ENCODE results near the gene NGLY1.

The NGLY1 gene

DNA sequence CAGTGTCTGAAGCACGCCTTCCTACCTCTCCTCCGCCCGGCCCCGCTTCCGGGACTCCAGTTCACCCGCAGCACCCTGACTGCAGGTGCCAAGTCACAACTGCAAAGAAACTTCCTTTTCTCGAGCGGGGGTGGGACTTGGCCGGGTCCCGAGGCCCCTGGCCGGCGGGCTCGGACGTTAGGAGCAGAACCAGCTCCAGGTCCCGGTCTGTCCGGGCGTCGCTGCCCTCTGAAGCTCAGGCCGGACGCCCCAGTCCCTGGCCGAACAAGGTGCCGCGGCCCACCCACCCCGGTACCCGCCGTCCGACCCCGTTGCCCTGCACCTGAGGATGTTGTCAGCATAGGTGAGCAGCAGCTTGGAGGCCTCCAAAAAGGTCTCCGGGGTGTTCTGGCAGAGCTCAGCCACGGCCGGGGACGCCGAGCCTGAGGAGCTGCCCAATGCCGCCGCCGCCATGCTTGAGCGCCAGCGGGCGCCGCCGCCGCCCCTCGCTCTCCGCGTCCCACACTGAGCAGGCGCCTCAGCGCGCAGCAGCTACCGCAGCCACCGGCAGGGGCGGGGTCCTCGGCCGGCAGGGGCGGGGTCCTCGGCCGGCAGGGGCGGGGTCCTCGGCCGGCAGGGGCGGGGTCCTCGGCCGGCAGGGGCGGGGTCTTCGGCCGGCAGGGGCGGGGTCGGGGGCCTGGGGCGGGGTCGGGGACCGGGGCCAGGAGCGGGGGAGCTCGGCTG lies at the start of gene NGLY1:
Gene NGLY1, minus strand, starts transcription at position 506 of the 723 bp plus-strand sequence. Its CDS starts 53 bp downstream, at position 453.
- DNase-seq: peak; percentile 71

- peak; percentile 81 for DNase-seq
Observed at GRCh38 chr3:25831578-25831977, 48.3 kb upstream of the NGLY1 start.

GRCh38 chr3:25830373-25831280 lies 47.4 kb upstream of the NGLY1 start:
- DNase-seq: no peak

GRCh38 chr3:25826510-25826909 lies 43.3 kb upstream of the NGLY1 start:
- DNase-seq: no peak

- no peak for DNase-seq
Observed at GRCh38 chr3:25823314-25823713, 40.1 kb upstream of the NGLY1 start.

DNA sequence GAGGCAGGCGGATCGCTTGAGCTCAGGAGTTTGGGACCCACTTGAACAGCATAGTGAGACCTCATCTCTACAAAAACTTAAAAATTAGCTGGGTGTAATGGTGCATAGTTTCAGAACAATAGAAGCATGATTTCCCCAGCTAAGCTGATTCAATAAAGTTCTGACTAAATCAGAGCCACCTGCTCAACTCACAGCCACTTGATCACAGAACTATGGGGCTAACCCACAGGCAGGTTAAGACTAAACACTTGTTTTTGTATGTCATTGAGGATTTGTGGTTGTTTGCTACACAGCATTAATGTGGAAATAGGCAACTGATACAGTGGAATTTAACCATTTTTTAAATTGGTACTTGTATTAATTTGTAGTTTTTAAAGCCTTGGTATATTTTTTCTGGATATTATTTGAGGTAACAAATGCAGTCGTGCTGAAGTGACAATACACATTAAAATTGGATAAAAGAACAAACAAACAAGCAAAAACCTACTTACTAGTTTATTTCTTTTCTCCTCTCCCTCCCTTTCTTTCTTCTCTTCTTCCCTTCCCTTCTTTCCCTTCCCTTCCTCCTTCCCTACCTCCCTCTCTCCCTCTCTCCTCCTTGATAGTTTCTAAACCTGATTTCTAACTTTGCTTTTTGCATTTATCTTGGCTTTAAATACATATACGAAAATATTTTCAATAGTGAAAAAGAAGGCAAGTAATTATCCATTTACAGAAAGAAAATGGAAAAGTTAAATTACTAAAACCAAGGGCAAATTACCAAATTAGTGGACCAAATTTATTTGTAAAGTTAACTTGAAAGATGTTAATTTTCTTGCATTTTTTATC lies 38.7 kb upstream of the NGLY1 start:
- DNase-seq: no peak

DNA sequence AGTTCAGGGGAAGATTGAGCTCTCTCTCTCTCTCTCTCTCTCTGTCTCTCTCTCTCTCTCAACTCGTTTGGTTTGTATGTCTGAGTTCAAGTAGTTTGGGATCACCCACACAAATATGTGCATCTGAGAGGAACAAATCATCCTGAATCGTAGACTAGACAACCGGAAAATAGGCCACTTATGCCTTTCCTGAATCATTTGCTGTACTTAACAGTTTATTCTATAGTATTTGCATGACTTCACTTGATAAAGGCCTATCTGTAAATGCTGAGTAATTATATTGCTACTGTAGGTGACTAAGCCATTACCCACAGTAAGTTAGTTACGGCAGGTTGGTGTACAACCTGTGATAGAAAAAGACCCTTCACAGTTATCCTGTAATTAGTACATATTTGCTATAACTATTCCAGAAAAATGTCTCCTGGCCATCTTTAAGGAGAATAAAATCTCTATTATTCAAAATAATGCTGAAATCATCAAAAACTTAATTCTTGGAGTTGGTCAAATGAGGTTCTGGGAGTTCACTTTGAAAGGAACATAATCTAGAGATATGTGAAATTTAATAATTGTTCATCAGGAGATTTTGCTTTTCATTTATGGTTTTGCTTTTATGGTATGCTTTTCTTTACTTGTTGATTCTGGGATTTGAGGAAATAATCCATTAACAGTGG lies 37.7 kb upstream of the NGLY1 start:
- no peak for DNase-seq

DNA sequence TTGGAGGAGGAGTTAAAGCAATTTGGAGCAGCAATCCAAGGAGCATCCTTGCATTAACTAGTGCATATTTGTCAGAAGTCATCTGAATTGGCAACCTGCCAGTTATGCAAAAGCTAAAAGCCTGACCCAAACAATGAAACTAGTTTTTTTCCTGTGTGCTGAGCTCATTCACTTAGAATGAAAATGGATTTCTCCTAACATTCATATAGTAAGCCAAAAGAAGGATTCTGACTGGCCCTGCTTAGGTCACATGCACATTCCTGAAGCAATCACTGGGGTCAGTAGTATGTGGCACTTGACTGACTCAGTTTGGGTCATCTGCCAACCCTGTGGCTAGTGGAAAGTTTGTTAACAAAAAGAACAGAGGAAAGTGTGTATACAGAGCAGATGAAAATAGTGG lies 37.1 kb upstream of the NGLY1 start:
- no peak for DNase-seq

- no peak for DNase-seq
Observed at GRCh38 chr3:25818335-25818734, 35.1 kb upstream of the NGLY1 start.

GRCh38 chr3:25817638-25818037 lies 34.4 kb upstream of the NGLY1 start:
- no peak for DNase-seq

DNA sequence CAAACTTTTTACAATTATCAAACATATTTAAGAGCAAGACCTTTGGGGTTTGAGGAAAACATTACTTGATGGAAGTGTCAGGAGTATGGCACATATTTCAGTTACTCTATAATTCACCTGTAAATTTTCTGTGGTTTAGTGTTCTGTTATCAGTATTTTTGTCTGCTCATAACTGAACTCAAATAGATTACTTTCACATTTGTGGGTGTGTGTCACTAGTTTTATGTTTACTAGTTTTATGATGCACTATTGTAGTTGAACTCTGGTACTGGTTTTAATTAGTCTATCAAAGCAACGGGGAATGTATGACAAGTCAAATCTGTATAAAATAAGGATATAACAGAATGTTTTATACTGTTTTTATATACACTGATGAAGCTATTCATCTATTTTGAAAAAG lies 33.9 kb upstream of the NGLY1 start:
- DNase-seq: no peak

- no peak for DNase-seq
Observed at GRCh38 chr3:25812644-25813043, 29.4 kb upstream of the NGLY1 start.

- DNase-seq: no peak
Observed at GRCh38 chr3:25804676-25805075, 21.4 kb upstream of the NGLY1 start.

DNA sequence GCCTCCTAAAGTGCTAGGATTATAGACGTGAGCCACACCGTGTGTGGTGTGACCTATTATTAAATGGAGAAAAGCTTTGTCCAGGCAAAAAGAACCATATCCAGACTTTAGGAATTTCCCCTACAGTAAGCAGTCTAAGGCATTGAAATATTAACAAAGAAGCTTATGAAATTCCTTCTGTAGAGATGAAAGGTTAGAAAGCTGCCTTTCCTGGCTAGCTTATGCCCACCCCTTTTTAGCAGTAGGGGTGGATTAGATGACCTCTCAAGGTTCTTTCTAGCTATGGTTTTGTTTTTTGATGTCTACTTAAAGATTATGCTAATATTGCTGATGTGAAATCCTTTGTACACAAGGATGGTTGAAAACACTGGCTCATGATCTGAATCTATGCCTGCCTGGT lies 20.6 kb upstream of the NGLY1 start:
- DNase-seq: no peak

- DNase-seq: no peak
Observed at GRCh38 chr3:25801786-25802185, 18.5 kb upstream of the NGLY1 start.

GRCh38 chr3:25789596-25790556 lies 6.6 kb upstream of the NGLY1 start, which contains the start of gene OXSM:
TSS of gene OXSM (plus strand) at chr3:25790090. CDS start at chr3:25791021, 931 bp downstream.
- peak; percentile 89 for DNase-seq

DNA sequence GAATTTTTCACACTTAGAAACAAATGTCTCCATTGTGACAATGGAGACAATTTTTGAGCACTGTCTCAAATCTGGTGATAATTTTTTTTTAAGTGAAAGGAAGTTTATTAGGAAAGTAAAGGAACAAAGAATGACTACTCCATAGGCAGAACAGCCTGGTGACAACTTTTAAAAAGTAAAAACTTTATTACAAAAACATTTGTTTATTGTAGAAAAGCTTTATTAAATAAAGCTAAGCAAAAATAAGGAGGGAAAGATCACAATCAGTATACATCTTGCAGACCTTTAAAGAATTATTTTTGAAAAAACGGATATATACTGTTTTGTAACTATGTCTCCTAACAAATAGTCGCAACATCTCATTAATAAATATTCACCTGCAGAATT lies 6.0 kb upstream of the NGLY1 start:
- DNase-seq: no peak

DNA sequence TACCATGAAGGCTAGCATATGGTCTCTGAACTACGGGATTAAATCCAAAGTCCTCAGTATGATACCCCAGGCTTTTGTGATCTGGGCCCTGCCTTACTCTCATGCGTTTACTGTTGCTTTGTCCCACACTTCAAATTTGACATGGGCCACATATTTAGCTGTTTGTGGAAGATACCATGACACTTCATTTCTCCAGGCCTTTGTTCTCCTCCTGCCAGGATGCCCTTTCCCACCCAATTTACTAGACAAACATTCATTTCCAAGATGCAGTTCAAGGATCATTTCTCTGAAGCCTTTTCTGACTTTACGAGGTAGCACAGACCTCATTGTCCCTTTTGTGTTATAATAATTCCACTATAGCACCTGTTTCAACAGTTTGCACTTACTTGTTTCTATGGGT lies 4.4 kb upstream of the NGLY1 start:
- no peak for DNase-seq

DNA sequence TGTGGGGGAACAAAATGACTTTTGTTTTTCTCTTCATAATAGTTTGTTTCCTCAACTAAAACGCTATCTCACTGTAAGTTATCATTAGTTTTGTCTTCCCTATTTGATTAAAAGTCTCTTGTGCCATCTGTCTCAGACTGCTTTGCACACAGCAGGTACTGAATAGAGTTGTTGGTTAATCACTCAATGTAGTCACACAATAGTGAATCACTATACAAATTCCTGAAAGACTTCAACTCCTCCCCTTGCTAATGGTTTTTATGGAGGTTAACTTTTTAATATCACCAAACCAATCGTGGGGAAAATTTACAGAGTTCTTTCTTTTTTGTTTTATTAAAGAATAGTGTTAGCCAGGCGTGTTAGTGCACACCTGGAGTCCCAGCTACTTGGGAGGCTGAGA lies 2.6 kb upstream of the NGLY1 start:
- DNase-seq: no peak

- DNase-seq: no peak
Observed at GRCh38 chr3:25784971-25785370, 1.7 kb upstream of the NGLY1 start.

All from MV-4-11 (cell line).